Ramos (cell line): ENCODE measurements around the gene SMIM13.

Experiments used
- in situ Hi-C: fragments of 300-500 bp; cut with MboI; formaldehyde crosslinking; loops from one replicate; pipeline ENCODE4 v1.14.3; 2022; ENCODE audit warnings: low sequenced_read_pairs; ENCODE audit not compliant: unreplicated experiment

The SMIM13 gene

DNA sequence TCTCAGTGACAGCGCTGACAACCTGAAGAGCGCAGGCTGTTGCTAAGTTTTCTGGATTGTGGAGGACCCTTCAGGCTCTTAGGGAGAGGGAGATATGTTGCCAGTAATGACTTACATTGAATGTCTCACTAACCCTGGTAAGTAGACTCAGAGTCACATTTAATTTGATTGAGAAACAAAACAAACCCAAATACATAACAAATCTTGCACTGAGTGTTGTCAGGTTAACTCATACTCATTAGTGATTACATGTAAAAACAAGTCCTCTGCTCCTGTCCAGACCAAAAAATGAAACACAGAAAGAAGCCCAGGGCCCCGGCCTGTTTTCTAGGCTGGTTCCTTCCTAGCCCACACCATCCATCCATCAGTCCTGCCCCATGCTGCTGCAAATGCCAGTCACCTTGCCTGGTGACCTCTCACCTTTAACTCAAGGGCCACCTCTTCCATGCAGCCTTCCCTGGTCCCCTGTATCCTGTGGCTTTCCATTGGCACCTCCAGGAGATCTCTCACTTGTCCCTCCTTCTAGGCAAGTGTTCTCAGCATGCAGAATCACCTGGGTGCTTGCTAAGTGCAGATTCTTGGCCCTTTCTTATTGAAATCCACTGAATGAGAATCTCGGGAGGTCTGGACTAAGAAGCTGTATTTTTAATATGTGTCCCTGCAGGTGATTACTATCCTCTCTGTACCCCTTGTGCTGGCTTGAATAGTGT lies 52.6 kb downstream of the SMIM13 start:
- in situ Hi-C loops, result no loop called here

DNA sequence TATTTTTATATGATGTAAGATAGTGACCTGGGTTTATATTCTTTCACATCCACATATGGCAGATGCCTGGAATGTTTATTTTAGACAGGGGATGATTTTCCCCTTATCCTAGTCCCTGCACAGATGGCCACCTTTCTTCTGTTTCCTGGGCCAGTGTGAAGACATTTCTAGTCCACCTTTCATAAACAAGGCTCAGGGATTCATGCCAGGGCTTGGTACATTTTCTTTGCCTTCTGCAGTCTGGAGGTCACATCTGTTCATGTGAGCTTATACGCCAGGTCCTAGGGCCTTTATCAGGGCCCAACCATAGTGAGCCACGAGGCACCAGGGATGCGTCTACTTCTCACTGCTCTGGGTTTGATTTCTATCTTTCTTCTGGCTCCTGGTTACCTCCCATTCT lies 55.9 kb downstream of the SMIM13 start:
- in situ Hi-C loops, result no loop called here

DNA sequence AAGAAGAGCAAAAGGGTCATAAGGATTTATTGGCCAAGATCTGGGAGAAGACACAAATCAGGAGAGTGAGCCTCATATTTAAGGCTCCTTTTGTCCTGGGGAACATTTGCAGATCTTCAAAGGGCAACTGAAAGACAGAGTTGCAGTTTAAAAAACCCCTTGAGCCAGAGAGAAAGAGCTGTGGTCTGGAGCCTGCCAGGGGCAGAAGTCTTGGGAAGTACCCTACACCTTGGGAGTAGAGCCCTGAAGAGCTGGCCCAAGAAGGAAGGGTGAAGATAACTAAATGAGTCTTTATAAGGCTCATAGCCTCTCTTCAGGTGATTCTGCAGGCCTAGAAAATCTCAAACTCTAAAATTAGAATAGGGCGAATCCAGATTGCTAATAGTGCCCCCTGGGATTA lies 57.9 kb downstream of the SMIM13 start:
- in situ Hi-C loops, result no loop called here

DNA sequence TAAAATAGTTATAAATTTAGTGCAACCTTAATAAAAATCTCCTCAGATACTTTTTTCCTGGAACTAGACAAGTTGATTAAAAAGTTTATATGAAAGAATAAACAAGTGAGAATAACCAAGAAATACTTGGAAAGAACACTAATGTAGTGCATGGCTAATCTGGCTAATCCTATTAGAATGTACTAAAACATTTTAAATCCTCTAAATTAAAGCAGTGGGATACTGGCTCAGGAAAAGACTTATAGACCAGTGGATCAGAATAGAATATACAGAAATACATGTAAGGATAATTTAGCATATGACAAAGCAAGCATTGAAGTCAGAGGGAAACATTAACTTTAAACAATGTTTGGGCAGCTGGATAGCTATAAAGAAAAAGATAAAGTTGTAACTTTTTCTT lies 58.9 kb downstream of the SMIM13 start:
- in situ Hi-C loops, result no loop called here

DNA sequence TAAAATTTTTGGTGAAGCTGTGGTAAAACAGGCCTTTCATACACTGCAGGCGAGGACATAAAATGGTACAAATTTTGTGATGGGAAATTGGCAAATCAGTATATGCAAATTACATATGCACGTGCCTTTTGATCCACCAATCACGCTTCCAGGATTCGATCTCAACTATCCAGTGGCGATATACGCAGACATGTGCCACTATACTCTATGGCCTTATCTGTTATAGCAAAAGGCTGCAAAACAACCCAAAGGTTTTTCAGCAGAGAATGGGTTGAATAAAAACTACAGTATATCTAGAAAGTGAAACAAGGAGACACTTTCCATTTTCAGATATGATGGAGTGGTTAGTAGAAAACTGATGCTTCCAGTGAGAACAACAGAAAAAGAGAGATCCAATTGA lies 59.8 kb downstream of the SMIM13 start:
- in situ Hi-C loops, result no loop called here

DNA sequence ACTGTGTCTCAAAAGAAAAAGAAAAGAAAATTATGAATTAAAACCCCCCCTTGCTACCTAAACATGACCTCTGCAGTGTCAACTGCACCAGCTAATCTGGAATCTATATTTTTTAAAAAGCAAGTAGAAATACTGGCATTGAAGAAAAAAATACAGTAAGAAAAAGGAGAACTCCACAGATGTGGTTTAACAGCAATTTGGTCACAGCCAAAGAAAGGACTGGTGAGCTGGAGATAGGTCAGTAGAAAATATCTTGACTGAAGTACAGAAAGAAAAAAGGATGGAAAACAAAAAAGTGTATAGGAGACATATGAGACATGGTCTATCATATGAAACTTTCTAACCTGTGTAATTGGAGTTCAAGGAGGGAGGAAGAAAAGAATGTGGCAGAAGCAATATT lies 62.0 kb downstream of the SMIM13 start:
- in situ Hi-C loops, result no loop called here

DNA sequence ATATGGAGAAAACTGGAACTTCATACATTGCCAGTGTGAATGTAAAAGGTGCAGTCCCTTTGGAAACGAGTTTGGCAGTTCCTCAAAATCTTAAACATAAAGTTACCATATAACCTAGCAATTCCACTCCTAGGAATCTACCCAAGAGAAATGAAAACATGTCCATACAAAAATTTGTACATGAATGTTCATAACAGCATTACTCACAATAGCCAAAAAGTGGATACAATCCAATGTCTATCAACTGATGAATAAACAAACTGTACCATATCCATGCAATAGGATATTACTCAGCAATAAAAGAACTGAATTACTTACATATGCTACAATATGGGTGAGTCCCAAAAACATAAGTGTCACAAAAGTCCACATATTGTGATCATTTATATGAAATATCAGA lies 66.6 kb downstream of the SMIM13 start:
- in situ Hi-C loops, result no loop called here

DNA sequence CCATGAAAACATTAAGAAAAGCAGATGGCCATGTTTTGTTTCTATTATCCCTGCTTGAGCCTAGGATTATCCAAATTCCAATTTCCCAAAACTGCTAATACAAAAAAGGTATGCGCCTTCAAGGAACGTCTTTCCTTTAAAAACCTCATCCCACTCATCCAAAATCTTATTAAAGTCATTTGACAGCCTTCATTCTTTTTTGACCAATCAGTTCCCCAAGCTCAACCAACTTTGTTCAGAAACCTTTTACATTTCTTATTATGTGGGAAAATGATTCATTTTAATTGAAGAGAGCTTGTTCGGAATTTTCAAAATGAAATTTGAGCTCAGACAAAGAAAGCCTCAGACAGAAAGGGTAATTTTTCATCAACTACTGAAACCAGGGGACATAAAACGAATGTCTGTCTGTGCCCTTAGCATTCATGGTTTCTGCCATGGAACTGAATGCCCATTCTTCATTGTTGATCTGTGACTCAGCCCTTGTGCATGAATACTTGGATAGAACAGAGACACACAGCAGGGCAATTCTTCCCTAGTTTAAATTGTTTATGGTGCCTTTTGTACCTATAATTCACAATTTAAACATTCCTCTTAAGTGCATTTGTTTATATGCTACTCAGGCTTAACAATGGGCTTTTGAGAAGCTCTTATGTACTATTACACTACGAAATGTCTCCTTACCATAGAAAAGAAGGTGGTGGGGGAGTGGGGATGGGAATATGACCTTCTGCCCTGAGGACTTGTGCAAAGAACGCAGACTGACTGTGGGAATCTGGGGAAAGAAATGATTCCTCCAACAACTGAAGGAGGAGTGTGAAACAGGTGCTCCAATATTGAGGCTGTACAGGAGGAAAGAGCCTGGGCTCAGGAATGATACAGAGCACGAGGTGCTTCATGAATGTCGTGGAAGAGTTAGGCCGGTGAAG lies 67.7 kb downstream of the SMIM13 start:
- in situ Hi-C loops, result no loop called here

DNA sequence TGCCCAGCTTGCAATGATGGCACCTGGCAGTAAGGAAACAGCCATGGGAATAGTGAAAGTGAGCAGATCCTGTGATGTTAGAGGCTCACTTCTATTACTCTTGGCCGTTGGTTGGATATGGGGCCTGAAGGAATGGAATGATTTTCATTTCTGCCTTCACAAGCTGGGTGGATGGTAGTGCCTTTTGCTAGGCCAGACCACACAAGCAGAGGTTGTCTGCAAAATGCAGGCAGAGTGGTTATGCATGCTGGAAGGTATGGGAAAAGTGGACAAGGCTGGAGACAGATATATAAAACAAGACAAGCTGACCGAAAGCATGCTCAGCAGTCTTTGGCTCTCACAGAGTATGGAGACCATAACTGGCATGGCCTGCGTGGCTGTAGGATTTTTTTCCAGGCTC lies 68.6 kb downstream of the SMIM13 start:
- in situ Hi-C loops, result no loop called here

DNA sequence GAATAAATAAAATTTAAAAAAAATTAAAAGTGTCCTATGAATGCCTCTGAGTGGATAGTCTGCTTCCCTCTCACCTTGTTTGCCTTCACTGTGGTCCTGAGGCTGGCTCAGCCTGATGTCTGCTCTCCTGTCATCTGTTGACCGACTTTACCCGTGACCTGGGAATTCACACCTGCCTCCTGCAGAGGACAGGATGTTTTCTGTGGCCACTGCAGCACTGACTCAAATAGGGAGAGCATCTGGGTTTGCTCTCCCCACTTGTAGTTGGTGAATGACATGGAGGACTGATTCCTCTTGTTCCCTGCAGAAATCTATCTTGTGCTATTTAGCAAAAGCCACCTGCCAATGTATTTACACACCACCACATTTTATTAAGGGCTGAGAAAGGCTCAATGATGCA lies 70.3 kb downstream of the SMIM13 start:
- in situ Hi-C loops, result no loop called here

DNA sequence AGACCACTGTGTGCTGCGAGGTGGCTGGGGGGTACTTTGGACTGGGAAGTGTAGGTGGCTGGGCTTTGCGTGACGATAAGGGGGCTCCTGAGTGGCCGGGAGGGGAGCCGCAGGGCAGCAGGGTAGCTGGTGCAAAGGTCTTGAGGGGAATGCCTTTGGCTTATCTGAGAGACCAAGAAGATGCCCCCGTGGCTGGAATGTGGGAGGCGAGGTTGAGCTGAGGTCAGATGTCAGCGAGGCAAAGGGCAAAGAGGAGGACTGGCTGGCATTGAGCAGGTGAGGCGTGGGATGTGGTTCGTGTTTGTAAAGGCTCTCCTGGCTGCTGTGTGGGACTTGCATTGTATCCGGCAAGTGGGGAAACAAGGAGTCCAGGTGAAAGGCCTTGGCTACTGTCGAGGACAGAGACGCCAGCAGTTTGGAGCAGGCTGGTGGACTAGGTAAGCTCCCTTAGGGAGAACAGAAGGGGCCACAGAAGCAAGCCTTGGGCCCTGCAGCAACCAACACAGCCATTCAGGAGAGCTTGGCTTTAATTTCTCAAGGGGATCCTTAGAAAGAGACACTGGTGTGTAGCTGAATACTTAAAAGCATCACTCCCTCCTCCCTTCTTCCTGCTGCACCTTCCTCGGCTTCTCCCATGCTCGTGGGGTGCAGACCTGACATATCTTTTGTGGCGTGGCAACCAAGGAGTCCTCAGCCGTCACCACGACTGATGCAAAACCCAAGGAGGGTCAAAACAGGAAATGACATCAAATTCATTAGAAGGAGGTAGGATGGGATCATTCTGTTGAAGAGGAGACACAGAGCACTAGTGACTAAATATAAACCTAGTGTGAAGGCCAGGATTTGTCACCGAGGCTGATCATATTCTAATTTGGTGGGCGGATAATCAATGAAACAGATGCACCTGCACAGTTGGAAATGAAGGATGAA lies 71.3 kb downstream of the SMIM13 start:
- in situ Hi-C loops, result no loop called here

DNA sequence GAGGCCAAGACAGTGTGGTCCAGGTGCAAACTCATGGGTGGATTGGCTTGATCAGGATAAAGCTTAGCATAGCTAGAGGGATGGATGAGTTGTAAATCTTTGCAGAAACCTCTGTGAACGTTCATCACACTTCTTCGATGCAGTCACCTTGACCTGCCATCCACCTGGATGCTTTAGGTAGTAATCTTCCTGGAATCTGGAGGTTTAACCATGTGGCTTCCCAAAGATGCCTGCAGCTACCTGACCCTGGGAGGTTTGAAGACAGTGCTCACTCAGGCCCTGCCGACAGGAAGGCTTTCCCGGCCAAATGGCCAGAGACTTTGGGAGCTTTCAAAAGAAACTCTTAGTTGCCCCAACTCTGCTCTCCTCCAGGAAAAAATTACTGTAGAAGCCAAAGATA lies 73.3 kb downstream of the SMIM13 start:
- in situ Hi-C loops, result no loop called here

DNA sequence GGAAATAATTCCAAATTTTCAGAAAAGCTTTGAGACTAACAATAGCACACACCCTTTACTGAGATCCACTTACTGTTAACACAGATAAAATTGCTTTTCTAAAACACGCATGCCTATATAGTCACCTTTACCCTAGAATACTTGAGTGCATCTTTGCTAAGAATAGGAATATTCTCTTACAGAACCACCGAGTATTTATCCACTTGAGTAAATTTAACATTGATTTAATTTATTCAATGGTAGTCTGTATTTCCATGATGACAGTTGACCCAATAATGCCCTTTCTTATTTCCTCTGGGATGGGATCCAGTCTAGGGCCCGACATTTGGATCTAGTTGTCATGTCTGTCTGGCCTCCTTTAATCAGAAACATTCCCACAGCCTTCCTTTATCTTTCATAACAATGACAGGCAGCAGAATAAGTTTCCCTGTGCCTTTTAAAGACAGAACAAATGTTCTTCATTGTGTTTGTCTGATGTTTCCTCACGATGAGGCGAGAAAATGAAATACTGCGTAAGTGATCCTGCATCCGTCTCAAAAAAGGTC lies 74.5 kb downstream of the SMIM13 start:
- in situ Hi-C loops, result no loop called here

DNA sequence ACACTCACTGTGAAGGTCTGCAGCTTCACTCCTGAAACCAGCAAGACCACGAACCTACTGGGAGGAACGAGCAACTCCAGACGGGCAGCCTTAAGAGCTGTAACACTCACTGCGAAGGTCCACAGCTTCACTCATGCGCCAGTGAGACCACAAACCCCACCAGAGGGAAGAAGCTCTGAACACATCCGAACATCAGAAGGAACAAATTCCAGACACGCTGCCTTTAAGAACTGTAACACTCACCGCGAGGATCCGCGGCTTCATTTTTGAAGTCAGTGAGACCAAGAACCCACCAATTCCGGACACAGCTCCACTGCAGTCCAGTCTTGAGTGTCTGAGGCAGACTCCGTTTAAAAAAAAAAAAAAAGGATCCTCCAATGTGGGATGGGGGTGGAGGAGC lies 78.3 kb downstream of the SMIM13 start:
- in situ Hi-C loops, result loop anchor here (5.0 kb wide), 1 partner anchor 325 kb away; no protein-coding TSS in a partner anchor

DNA sequence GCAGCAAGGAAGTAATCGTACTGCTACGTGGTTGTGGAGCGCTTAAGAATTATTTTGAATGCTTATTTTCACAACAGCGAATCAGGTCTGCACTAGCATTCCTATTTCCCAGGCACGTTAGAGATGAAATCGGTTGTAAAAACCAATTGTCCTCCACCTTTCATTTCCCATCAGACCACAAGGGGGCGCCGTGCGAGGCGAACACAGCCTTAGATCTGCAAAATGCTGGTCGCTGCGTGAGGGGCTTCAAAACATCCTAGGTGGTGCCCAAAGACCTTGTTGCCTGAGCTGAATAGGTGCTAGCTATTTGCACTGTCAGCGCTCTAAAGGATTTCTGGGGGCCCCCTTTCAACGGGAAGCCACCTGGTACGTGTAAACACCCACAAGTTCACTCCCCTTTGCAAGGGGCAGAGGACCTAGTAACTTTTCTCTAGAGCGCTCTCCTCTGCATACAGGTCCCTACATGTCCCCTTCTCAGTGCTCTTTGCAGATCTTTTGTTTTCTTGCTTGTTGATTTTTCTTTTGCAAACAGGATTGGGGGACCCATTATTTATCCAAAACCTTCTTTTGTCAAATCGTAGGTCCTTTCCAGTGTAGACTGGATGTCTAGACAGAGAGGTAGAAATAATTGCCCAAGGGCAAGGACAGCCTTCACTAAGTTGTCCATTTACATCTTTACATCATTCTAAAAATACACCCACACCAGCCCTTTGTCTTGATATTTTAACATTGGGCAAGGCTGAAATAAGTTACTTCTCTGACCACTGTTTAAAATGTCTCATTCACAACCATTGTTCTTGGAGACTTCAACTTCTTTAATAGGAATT lies 79.1 kb downstream of the SMIM13 start:
- in situ Hi-C loops, result loop anchor here (5.0 kb wide), 1 partner anchor 325 kb away; no protein-coding TSS in a partner anchor

DNA sequence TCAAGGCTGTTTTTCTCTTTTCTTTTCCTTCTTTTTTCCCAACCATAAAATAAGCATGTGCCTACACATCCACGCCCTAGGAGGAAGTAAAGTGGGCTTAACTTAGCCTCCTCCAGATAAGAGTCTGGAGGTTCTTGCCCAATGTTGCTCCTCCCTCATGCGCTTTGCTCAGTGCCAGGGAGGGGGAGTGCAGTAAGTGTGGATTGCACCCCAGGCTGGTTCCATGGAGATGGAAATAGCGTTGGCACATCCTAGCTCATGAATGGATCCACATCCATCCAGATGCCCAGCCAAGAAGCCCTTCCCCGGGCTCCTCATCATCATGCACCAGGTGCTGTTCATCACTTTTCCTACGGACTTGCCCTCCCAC lies 80.6 kb downstream of the SMIM13 start:
- in situ Hi-C loops, result loop anchor here (5.0 kb wide), 1 partner anchor 323 kb away; no protein-coding TSS in a partner anchor

DNA sequence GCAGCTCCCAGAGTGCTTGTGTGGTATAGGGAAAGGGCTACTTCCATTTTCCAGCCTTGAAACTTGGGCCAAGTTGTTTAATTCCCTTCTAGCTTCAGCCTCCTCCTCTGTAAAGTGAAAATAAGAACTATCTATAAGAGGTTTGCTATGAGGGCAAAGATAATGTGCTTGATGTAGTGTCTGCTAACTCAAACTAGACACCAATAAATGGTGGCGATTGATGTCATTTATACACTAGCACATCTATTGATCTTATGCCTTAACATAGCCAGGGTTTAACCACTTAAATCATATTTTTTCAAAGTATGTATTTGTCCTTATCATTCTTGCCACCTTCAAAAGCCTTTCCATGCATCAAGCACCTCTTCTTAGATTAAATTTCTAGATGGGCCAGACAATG lies 83.6 kb downstream of the SMIM13 start:
- in situ Hi-C loops, result no loop called here

DNA sequence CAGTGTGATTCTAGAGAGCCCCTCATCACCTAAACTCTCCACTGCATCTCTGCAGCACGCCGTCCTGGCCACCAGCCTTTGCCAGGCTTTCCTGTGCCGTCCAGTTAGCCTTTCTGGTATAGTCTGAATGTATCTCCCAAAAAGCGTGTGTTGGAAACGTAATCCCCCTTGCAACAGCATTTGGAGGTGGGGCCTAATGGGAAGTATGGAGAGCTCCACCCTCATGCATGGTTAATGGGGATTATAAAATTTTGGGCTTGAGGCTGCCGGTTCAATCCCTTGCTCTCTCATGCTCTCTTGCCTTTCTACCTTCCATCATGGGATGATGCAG lies 85.4 kb downstream of the SMIM13 start:
- in situ Hi-C loops, result no loop called here

DNA sequence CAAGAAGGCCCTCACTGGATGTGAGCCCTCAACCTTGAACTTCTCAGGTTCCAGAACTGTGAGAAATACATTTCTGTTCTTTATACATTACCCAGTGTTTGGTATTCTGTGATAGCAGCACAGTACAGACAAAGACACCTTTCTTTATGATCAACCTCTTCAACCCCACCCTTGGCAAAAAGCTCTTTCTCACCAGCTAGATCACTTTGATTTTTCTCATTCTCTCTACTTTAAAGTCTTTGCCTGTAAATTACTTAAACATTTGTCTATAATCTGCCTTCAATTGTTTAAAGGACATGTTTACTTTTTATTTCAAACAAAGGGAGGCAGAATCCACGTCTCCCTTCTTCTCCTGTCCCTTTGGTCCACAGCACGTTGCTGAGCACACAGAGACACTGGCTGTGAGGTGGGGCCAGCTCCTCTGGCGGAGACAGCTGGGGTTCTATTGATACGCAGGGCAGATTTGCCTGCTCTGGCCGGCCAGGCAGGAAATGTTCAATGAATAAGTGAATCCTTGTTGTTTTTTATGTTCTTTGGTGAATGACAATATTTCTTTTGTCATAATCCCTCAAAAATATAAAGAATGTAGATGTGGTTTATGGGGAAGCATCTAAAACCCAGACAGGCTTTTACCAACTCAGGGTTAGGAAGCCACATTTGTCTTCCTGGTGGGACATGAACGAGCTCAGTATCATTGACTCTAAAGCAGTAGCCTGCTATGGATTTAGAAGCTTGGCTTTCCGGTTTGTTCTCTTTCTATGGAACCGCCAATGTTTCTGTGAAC lies 86.0 kb downstream of the SMIM13 start:
- in situ Hi-C loops, result no loop called here
